ES-I3 (cell line): ENCODE results near the gene CCDC93.

Source experiments
- H3K36me3 ChIP-seq: 2 replicates; pipeline ENCODE4 v1.6.1; 2013; ENCODE audit warnings: mild to moderate bottlenecking, low read length, control low read depth, moderate library complexity; ENCODE audit not compliant: insufficient read depth
- H3K4me1 ChIP-seq: 2 replicates; pipeline ENCODE4 v1.6.1; 2013; ENCODE audit warnings: mild to moderate bottlenecking, control low read depth, low read length; ENCODE audit not compliant: insufficient read depth
- H3K9ac ChIP-seq: 2 replicates; pipeline ENCODE4 v1.6.1; 2013; ENCODE audit warnings: low read depth, mild to moderate bottlenecking, low read length, moderate library complexity
- H3K9me3 ChIP-seq: 2 replicates; pipeline ENCODE4 v1.6.1; 2013; ENCODE audit warnings: mild to moderate bottlenecking, low read length, moderate library complexity; ENCODE audit not compliant: control insufficient read depth, insufficient read depth

Gene CCDC93

DNA sequence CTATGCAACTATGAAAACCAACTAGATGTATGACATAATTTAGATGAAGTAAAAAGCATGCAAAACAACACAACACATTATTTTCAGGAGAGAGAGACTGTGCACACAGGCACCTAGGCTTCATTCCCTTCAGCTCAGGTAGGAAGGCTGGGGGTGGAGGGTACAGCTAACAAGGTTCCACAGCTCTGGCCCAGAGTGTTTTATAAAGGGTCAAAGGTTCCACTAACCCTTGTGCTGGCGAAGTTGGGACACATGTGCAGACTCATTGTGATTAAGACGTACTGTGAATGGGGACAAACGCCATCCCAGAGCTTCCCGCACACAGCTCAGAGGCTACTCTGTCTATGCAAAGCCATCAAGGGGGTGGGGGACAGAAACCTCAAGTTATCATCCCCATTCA, 19.1 kb downstream of the CCDC93 start:
- H3K36me3 ChIP-seq = peaks cover 15% of the 10 kb centered on the region
- no peaks in the 10 kb centered on the region for H3K9me3 ChIP-seq
- no peak overlapping the region for H3K9ac ChIP-seq
- no peaks in the 10 kb centered on the region for H3K4me1 ChIP-seq

DNA sequence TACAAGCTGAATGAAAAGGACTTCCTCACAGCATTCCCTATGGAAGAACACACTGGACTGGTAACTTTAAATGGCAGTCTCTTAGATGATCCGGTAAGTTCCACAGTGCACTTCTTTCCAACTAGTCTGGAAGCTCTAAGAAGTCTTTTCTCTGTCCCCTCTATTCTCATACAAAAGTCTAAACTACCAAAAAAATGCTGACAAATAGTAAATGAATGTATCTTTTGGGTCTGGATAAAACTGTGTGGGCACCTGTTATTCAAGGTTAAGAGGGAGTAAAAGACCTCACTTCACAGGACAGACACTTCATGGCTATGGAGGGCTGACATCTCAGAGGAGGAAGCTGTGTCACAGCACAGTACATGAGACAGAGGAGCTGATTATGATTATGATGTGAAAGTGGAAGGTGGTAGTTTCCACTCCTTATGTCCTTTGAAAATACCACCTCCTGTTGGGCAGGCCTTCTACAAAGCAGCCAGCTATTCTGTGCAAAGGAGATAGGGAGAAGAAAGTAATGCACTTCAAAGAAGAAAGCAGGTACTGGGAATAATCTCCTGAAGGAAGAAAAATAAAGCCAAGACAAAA, 23.9 kb downstream of the CCDC93 start:
- Histone ChIP-seq H3K36me3 (peaks cover 2% of the 10 kb centered on the region; the same call in 1 of the 2 replicates), H3K9me3 (no peaks in the 10 kb centered on the region), H3K9ac (no peak overlapping the region)

DNA sequence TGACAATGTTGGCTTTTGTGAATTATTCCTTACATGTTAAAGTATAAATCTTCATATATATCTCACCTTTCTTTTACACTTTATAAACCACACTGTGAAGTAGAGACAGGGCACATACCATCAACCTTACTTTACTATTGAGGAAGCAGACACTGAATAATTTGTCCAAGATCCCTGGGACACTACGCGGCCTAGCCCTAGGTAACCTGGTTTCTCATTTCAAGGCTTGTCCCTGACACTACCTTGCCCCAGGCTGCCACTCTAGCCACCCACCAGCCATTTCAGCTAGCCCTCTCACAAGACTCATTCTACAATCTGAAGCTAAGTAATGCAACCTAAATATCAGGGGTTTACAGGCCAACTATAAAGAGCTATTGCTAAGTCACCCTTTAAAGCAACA, 26.7 kb downstream of the CCDC93 start:
- no peaks in the 10 kb centered on the region for H3K36me3 ChIP-seq
- H3K9ac ChIP-seq = no peak overlapping the region
- H3K9me3 ChIP-seq = no peaks in the 10 kb centered on the region
- H3K4me1 ChIP-seq = no peaks in the 10 kb centered on the region

More for the DNA sequence above, 23.9 kb downstream of the CCDC93 start:
- no peaks in the 10 kb centered on the region for H3K4me1 ChIP-seq

DNA sequence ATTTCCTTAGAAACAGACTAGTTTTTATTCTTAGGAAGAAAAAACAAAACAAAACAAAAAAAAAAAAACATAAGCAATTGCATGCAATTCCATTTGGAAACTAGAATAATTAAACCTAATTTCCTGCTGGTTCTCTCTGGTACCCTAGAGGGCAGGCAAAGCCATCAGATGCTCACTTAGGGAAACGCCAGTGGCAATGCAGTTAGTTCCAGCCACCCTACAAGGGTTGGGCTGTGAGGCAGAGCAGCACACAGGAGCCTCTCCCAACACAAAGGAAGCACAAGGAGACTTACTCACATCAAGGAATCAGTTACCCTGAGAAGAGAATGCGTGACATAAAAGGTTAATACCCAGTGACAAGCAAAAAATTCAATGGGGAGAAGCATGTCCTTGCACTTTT, 28.8 kb downstream of the CCDC93 start:
- Histone ChIP-seq H3K4me1 (no peaks in the 10 kb centered on the region), H3K36me3 (no peaks in the 10 kb centered on the region), H3K9me3 (no peaks in the 10 kb centered on the region), H3K9ac (no peak overlapping the region)

DNA sequence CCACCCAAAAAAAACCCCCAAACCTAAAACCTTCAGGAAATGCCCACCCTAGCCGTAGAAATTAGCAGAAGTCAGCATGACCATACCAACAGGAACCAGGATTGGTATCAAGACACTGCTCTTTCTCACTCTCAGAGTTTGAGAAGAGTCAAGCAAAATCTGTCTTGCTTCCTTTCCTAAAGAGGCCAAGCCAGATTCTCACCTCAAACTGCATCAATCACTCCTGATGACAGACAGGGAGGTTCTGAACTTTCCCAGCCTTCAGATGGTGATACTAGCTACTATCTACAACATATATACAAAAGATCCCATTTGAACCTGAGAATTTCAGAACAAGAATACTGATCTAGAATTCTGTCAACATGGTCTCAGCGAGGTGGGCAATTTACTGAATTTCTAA, 29.7 kb downstream of the CCDC93 start:
- no peaks in the 10 kb centered on the region for H3K4me1 ChIP-seq
- H3K9me3 ChIP-seq = no peaks in the 10 kb centered on the region
- H3K36me3 ChIP-seq = no peaks in the 10 kb centered on the region
- no peak overlapping the region for H3K9ac ChIP-seq

DNA sequence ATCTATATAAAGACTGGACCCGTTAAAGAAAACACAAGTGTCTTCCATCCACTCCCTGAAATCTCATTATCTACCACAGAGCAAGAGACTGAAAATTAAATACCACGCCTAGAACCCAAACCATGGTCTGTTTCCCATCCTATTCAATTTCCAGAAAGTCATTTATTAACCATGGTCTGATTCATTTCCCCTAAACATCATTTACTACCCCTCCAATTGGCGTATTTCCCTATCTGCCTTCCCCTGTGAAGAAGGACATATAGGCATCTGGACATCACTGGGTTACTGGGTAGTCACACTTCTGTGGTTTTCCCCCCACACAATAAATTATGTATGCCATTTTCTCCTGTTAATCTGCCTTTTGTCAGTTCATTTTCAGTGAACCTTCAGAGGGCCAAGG, 30.8 kb downstream of the CCDC93 start:
- Histone ChIP-seq H3K4me1 (no peaks in the 10 kb centered on the region), H3K9me3 (no peaks in the 10 kb centered on the region), H3K36me3 (no peaks in the 10 kb centered on the region), H3K9ac (no peak overlapping the region)

DNA sequence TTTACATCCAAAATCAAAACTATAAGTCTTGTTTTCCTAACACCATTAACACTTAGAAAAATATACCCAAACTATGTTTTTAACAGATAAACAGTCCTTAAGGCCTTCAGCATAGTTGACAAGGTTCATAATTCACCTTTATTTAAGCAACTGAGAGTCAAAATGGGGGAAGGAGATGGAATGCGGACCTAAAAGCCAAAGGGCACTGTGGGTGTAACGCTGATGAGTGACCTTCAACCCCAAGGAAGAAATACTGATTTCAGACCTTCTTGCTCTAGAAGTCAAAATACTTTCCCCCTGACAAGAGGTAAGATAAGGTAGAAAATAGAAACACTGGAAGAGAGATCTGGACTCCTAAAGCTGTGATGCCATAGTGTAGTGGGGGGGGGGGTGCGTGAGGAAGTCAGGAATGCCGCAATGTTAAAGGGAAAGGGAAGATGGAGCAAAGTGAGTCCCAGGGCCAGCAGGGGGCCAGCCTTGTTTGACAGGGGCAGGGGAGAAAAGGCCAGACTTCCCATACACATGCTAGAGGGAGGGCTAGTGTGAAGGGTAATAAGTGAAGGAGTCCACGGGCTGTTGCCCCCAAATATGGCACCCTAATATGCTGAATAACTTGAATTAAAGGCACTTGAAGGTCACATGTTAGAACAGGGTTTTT, 31.4 kb downstream of the CCDC93 start:
- no peaks in the 10 kb centered on the region for H3K4me1 ChIP-seq
- no peak overlapping the region for H3K9ac ChIP-seq
- H3K36me3 ChIP-seq = no peaks in the 10 kb centered on the region
- no peaks in the 10 kb centered on the region for H3K9me3 ChIP-seq

DNA sequence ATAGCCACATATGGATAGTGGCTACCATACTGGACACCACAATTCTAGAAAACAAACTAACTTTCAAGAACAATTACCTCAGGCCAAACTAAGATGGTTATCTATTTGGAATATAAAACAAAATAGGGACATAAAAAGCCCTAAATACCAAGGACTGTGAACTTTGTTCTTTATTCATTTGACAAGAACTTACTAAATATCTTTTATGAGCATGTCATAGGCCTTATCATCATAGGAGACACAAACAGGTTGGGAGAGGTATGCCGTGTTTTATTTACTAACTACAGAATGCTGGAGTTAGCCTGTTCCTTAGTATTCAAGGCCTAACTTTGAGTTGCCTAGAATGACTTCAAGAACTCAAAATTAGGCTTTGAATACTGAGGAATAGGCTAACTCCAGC, 32.1 kb downstream of the CCDC93 start:
- Histone ChIP-seq H3K9me3 (no peaks in the 10 kb centered on the region), H3K36me3 (no peaks in the 10 kb centered on the region), H3K9ac (no peak overlapping the region), H3K4me1 (no peaks in the 10 kb centered on the region)

DNA sequence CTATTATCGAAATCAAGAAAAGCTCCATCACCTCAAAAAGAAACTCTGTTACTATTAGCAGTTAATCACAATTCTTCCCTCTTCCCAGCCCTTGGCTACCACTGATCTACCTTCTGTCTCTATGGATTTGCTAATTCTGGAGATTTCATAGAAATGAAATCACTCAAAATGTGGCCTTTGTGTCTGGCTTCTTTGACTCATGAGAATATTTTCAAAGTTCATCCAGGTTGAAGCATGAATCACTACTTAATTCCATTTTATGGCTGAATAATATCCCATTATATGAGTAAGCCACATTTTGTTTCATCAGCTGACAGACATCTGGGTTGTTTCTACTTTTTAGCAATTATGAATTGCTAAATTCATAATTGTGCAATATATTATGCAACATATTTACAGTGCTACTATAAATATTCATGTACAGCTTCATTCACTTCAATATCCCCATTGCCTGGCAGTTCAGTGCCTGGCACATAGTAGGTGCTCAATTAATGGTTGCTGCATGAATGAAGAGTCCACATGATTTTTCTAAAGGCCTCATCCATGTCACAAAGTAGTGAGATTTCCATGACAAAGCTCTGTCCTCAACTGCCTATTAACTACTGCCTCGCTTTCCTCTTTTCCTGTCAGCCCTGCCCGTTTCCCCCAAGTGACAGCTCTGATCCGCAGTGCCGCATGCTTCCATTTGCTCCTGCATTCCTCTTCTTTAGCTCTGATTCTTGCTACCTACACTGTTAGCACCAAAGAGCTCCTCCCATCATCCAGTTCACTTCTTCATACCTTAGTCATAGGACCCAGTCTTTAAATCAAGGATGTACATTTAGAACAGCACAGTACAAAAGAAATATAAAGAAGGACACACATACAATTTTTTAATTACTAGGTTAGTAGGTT, 32.8 kb downstream of the CCDC93 start:
- Histone ChIP-seq H3K36me3 (no peaks in the 10 kb centered on the region), H3K4me1 (no peaks in the 10 kb centered on the region), H3K9me3 (no peaks in the 10 kb centered on the region), H3K9ac (no peak overlapping the region)

DNA sequence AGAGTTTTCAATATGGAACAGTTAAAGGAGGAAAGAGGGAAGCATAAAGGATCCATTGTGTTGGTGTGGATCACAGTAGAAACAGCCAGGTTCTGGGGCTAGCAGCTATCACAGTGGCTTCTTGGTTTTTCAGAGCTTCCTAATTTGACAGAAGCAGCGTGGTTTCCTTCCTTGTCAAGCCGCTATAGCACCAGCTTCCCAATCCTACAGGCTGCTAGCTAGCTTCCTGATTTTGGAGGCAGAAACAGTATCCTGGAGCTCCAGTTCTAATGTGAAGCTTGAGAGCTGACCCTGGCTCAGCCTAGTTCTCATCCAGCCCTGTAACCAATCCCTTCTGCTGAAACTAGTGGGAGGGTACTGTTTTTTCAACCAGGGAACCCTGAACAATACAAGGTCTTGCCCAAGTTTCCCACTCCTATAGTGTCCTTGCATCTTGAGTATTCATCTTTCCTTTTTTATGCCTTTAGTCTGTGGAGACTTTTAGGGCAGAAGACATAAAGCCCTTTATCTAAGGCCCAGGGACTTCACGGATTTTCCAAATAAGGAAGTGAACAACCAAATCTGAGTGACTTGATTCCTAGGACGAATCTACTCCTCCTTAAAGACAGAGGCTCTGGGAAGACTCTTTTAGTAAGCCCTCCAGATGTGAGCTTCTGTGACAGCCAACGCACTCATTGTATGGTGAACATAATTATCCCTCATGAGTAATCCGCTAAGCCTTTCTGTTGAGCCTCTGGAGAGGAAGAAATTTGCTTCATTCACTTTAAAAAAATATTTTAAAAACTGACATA, 33.8 kb downstream of the CCDC93 start:
- Histone ChIP-seq H3K9ac (no peak overlapping the region), H3K36me3 (no peaks in the 10 kb centered on the region), H3K9me3 (no peaks in the 10 kb centered on the region), H3K4me1 (no peaks in the 10 kb centered on the region)

DNA sequence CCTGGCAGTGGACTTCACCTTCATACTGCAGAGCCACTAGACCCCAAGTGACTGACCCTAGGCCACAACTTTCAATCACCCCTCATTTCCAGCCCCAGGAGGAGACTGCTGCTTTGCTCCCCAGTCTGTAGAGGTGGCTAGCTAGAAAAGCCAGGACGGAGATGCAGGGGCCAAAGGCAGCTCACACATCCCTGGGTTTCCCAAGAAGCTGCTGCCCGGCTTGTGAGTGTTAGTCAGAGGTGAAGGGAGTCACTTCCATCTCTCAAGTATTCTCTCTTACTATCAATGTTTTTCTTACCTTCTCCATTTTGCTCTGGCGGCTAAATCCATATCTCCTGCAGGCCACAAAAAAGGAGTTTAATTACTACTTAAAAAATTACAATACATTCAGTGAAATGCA, 36.2 kb downstream of the CCDC93 start:
- H3K4me1 ChIP-seq = no peaks in the 10 kb centered on the region
- H3K36me3 ChIP-seq = peaks cover 3% of the 10 kb centered on the region; the same call in 1 of the 2 replicates
- no peaks in the 10 kb centered on the region for H3K9me3 ChIP-seq
- no peak overlapping the region for H3K9ac ChIP-seq

DNA sequence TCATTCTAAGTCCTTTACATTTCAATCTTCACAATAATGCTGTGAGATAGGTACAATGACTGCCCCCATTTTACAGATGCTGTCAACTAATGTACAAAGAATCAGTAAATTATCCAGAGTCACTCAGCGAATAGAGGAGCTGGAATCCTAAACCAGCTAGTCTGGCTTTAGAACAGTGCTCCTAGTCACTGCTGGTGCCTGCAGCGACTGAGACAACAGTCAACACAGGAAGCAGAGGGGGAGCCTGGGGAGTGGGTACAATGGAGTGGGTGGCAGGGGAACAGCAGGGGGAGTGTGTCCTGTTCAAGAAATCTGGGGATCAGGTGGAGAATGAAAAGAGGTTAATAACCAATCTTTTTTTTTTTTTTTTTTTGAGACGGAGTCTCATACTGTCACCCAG, 37.3 kb downstream of the CCDC93 start:
- H3K9ac ChIP-seq = no peak overlapping the region
- peaks cover 3% of the 10 kb centered on the region; the same call in 1 of the 2 replicates for H3K36me3 ChIP-seq
- no peaks in the 10 kb centered on the region for H3K9me3 ChIP-seq
- H3K4me1 ChIP-seq = no peaks in the 10 kb centered on the region

DNA sequence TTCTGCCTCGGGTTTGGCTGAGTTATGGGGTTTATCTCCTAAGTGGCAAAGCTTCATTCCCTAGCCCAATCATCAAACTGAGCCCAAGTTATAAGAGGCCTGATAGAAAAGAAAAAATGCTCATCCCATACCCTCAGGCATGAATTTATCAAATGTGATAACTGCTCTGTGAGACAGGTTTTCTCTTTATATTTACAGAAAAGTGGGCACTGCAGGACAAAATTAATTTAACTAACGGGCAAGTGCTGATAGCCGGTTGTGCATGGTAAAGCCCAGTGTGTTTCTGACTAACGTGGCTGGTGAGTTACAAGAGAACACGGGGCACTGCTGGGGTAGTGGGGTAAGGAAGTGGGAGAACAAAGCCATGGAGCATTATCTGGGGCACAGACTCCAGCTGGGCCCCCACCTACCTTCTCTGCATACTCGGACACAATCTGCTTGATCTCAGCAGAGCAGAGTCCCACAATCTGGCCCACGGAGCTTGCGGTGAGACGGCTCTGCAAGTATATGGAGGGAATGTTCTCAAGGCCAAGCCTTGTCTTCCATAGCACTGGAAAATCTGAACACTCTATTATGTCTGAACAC, 40.3 kb downstream of the CCDC93 start:
- no peaks in the 10 kb centered on the region for H3K4me1 ChIP-seq
- no peaks in the 10 kb centered on the region for H3K9me3 ChIP-seq
- H3K9ac ChIP-seq = no peak overlapping the region
- H3K36me3 ChIP-seq = peaks cover 3% of the 10 kb centered on the region; the same call in 1 of the 2 replicates
